SK-N-SH (cell line): ENCODE data around the gene TICAM2. TPM values are rescaled to one million over a fixed set of nuclear protein-coding genes. Genes with fewer than 3 reads are reported as not detected.

Experiments used
- CTCF ChIA-PET: fragments of 300-600, 350-600 bp; formaldehyde crosslinking; extraction: SDS; loops from one replicate; lab custom pipeline; 2021; lab: Yijun Ruan, JAX
- POLR2A ChIA-PET: fragments of 350-600 bp; sonication (Branson Sonifier 250); formaldehyde crosslinking; extraction: SDS; loops from one replicate; lab custom pipeline; 2020; ENCODE audit warnings: antibody characterized with exemption, inconsistent platforms; lab: Yijun Ruan, JAX
- DNase-seq: peaks from one replicate; pipeline ENCODE4 v3.0.0; 2012
- H2AFZ ChIP-seq: fragments of 200-600 bp; sonication (generic); 2 replicates; pipeline ENCODE4 v1.8.1; 2016; ENCODE audit warnings: antibody characterized with exemption, mild to moderate bottlenecking, low read depth
- H3F3A ChIP-seq: fragments of 200-600 bp; sonication (generic); replicated peaks from 2 replicates; pipeline ENCODE3; 2016; ENCODE audit warnings: antibody characterized with exemption, mild to moderate bottlenecking; ENCODE audit not compliant: insufficient read depth
- H3K27ac ChIP-seq, 2 experiments: fragments of 200-500 bp in 1 of 2; fragments of 200-600 bp in 1 of 2; sonication (Bioruptor generic) in 1 of 2; sonication (generic), shearing (Covaris generic) in 1 of 2; 2 replicates each; pipeline versions ENCODE4 v1.5.1 to v1.6.1; 2014 to 2016; ENCODE audit warnings: low read depth in 2 of 2, inconsistent platforms in 1 of 2, low read length in 1 of 2, mild to moderate bottlenecking in 1 of 2, mixed read lengths in 1 of 2
- H3K27me3 ChIP-seq: fragments of 200-600 bp; sonication (generic), shearing (Covaris generic); 2 replicates; pipeline ENCODE4 v1.6.1; 2016; ENCODE audit warnings: mixed run types; ENCODE audit not compliant: insufficient read depth
- H3K36me3 ChIP-seq, 2 experiments: fragments of 200-500 bp in 1 of 2; fragments of 200-600 bp in 1 of 2; sonication (Bioruptor generic) in 1 of 2; sonication (generic) in 1 of 2; replicated peaks in 1 of 2; 2 replicates each; pipeline versions ENCODE3 to v1.5.1; 2014 to 2016; ENCODE audit warnings: low read length in 1 of 2, mild to moderate bottlenecking in 1 of 2; ENCODE audit not compliant: insufficient read depth in 2 of 2, control insufficient read depth in 1 of 2
- H3K4me1 ChIP-seq, 2 experiments: fragments of 200-500 bp in 1 of 2; fragments of 200-600 bp in 1 of 2; sonication (Bioruptor generic) in 1 of 2; sonication (generic), shearing (Covaris generic) in 1 of 2; 2 replicates each; pipeline versions ENCODE4 v1.5.1 to v1.6.1; 2014 to 2016; ENCODE audit warnings: low read depth in 1 of 2, low read length in 1 of 2, mixed run types in 1 of 2; ENCODE audit not compliant: insufficient read depth in 2 of 2, control insufficient read depth in 1 of 2
- H3K4me2 ChIP-seq: fragments of 200-600 bp; sonication (generic), shearing (Covaris generic); 2 replicates; pipeline ENCODE4 v1.6.1; 2017; ENCODE audit warnings: mixed run types
- H3K4me3 ChIP-seq, 2 experiments: fragments of 200-500 bp in 1 of 2; fragments of 200-600 bp in 1 of 2; sonication (Bioruptor generic) in 1 of 2; sonication (generic), shearing (Covaris generic) in 1 of 2; 2 replicates each; pipeline versions ENCODE4 v1.5.1 to v1.8.1; 2014 to 2016; ENCODE audit warnings: low read depth in 2 of 2, inconsistent platforms in 1 of 2, low read length in 1 of 2, mild to moderate bottlenecking in 1 of 2, mixed read lengths in 1 of 2, moderate library complexity in 1 of 2
- H3K79me2 ChIP-seq: fragments of 200-600 bp; sonication (generic); 2 replicates; pipeline ENCODE4 v1.8.1; 2017; ENCODE audit warnings: mild to moderate bottlenecking; ENCODE audit not compliant: insufficient read depth
- H3K9ac ChIP-seq: fragments of 200-600 bp; sonication (generic); 2 replicates; pipeline ENCODE4 v1.6.1; 2017; ENCODE audit warnings: mixed run types
- H3K9me2 ChIP-seq: fragments of 200-600 bp; sonication (generic); 2 replicates; pipeline ENCODE4 v1.6.1; 2017; ENCODE audit warnings: mixed run types
- H3K9me3 ChIP-seq: fragments of 200-600 bp; sonication (generic); 2 replicates; pipeline ENCODE4 v1.6.1; 2017; ENCODE audit warnings: mixed run types, mild to moderate bottlenecking, moderate library complexity
- H4K20me1 ChIP-seq: fragments of 200-600 bp; sonication (generic); 2 replicates; pipeline ENCODE4 v1.6.1; 2017; ENCODE audit warnings: mild to moderate bottlenecking, mixed run types; ENCODE audit not compliant: insufficient read depth
- EP300 ChIP-seq, 2 experiments: IDR thresholded peaks; 2 replicates each; pipeline versions ENCODE4 v1.4.0 to v1.6.1; 2012; ENCODE audit warnings: borderline replicate concordance in 1 of 2, low read depth in 1 of 2, low read length in 1 of 2
- FOSL2 ChIP-seq: IDR thresholded peaks from 2 replicates; pipeline ENCODE4 v1.4.0; 2012; ENCODE audit warnings: low read depth, mild to moderate bottlenecking, moderate library complexity, borderline replicate concordance
- FOXJ3 ChIP-seq: sonication (generic); formaldehyde crosslinking; IDR thresholded peaks from 2 replicates; pipeline ENCODE4 v1.5.1; 2020; ENCODE audit warnings: mild to moderate bottlenecking, missing genetic modification reagents
- FOXM1 ChIP-seq: IDR thresholded peaks from 2 replicates; pipeline ENCODE4 v1.4.0; 2012; ENCODE audit warnings: low read depth, mild to moderate bottlenecking
- GABPA ChIP-seq: IDR thresholded peaks from 2 replicates; pipeline ENCODE4 v1.4.0; 2012; ENCODE audit warnings: low read depth, mild to moderate bottlenecking
- GATA2 ChIP-seq: sonication (generic); formaldehyde crosslinking; IDR thresholded peaks from 2 replicates; pipeline ENCODE4 v1.5.0; 2020; ENCODE audit warnings: mild to moderate bottlenecking, missing genetic modification reagents
- JUND ChIP-seq: IDR thresholded peaks from 2 replicates; pipeline ENCODE4 v1.4.0; 2012
- MEF2A ChIP-seq: IDR thresholded peaks from 2 replicates; pipeline ENCODE4 v1.4.0; 2012; ENCODE audit warnings: low read depth, borderline replicate concordance
- MXI1 ChIP-seq: IDR thresholded peaks from 2 replicates; pipeline ENCODE4 v1.6.1; 2012; ENCODE audit warnings: mild to moderate bottlenecking, low read depth, low read length, improper control_type of control experiment
- POLR2AphosphoS5 ChIP-seq: IDR thresholded peaks from 2 replicates; pipeline ENCODE4 v1.6.1; 2012; ENCODE audit warnings: low read depth, low read length
- RCOR1 ChIP-seq: fragments of 150-350 bp; IDR thresholded peaks from 2 replicates; pipeline ENCODE4 v1.6.1; 2017; ENCODE audit warnings: antibody characterized with exemption, low read length
- RFX5 ChIP-seq: IDR thresholded peaks from 2 replicates; pipeline ENCODE4 v1.6.1; 2012; ENCODE audit warnings: mild to moderate bottlenecking, improper control_type of control experiment, low read length
- SIN3A ChIP-seq: IDR thresholded peaks from 2 replicates; pipeline ENCODE4 v1.6.1; 2012; ENCODE audit warnings: low read depth, mild to moderate bottlenecking, low read length, moderate library complexity, borderline replicate concordance
- YY1 ChIP-seq: IDR thresholded peaks from 2 replicates; pipeline ENCODE4 v1.4.0; 2012; ENCODE audit warnings: low read depth, mild to moderate bottlenecking
- WGBS: methylation state at CpG from one replicate; pipeline ENCODE4 v1.1.6; 2017; ENCODE audit warnings: low lambda C conversion rate; 5-methylcytosine and 5-hydroxymethylcytosine counted together
- polyA plus RNA-seq, 3 experiments: library from polyadenylated mRNA; depleted of rRNA; stranded (reverse); fragments of >200 nt; gene quantifications; 2 replicates each; pipeline ENCODE4 v1.2.3, GENCODE V29; 2012
- TF ChIP-seq, protein P1 (sequence below): fragments of 150-350 bp; IDR thresholded peaks from 2 replicates; pipeline ENCODE4 v1.6.1; 2017; ENCODE audit warnings: antibody characterized with exemption, low read length, low read depth, borderline replicate concordance
- TF ChIP-seq, protein P2 (sequence below): IDR thresholded peaks from 2 replicates; pipeline ENCODE4 v1.4.0; 2012; ENCODE audit warnings: low read depth, borderline replicate concordance
- TF ChIP-seq, protein P3 (sequence below): IDR thresholded peaks from 2 replicates; pipeline ENCODE4 v1.4.0; 2012; ENCODE audit warnings: low read depth
- TF ChIP-seq, protein P4 (sequence below): IDR thresholded peaks from 2 replicates; pipeline ENCODE4 v1.4.0; 2012; ENCODE audit warnings: low read depth, borderline replicate concordance

Gene TICAM2
- polyA plus RNA-seq, 1 of the 3 experiments (the other 2 are of a cell fraction) = not detected

DNA sequence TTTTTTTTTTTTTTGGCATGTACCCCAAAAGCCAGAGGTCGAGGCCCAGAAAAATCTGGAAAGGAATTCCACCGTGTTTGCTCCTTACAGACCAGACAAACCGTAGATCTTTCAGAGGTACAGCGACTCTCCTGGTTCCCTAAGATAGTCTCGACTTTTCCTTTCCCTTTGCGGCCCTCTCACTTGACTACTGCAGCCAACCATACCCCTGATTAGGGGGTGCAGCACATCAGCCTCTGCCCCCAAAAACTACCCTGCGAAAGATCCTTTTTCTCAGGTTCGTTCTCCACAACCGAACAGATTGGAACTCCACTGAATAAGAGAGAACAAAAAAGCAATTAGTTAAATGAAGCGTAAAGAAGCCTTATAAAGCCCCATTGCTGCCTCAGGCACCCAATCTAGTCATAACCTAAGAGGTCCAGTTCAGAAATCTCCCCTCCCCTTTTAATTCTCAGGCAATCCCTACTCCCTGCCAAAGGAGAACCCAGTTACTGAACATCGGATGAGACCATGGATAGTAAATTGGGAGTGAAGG, 379 bp upstream of the TICAM2 start:
- no peak for DNase-seq
- H3K9me3 ChIP-seq = no peaks in the 10 kb centered on the region
- peaks cover 34 to 39% of the 10 kb centered on the region in 2 experiments for H3K36me3 ChIP-seq
- no peaks in the 10 kb centered on the region for H3K9me2 ChIP-seq
- POLR2A ChIA-PET = no interaction called here
- peaks cover 13% of the 10 kb centered on the region for H3F3A ChIP-seq
- no peaks in the 10 kb centered on the region for H3K27me3 ChIP-seq
- H3K4me1 ChIP-seq = peaks cover 1 to 3% of the 10 kb centered on the region in 2 experiments; a peak in 2 of 4 replicates
- no peak overlapping the region for H3K27ac ChIP-seq
- H3K79me2 ChIP-seq = peaks cover 30% of the 10 kb centered on the region; the same call in 1 of the 2 replicates
- H4K20me1 ChIP-seq = no peaks in the 10 kb centered on the region
- H3K4me3 ChIP-seq = no peak overlapping the region
- TF ChIP-seq, protein P1, sequence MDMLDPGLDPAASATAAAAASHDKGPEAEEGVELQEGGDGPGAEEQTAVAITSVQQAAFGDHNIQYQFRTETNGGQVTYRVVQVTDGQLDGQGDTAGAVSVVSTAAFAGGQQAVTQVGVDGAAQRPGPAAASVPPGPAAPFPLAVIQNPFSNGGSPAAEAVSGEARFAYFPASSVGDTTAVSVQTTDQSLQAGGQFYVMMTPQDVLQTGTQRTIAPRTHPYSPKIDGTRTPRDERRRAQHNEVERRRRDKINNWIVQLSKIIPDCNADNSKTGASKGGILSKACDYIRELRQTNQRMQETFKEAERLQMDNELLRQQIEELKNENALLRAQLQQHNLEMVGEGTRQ = no peak
- TF ChIP-seq GABPA (no peak), MEF2A (no peak), SIN3A (no peak), GATA2 (CRISPR knock-in tag) (no peak), YY1 (no peak), POLR2AphosphoS5 (no peak), FOXM1 (no peak), EP300 (IDR thresholded peaks at IDR 0.05; ENCODE audit: borderline replicate concordance in 1 of 2, low read depth in 1 of 2, low read length in 1 of 2) (no peak), RCOR1 (no peak), FOSL2 (no peak), FOXJ3 (CRISPR knock-in tag) (no peak)
- TF ChIP-seq, protein P2, sequence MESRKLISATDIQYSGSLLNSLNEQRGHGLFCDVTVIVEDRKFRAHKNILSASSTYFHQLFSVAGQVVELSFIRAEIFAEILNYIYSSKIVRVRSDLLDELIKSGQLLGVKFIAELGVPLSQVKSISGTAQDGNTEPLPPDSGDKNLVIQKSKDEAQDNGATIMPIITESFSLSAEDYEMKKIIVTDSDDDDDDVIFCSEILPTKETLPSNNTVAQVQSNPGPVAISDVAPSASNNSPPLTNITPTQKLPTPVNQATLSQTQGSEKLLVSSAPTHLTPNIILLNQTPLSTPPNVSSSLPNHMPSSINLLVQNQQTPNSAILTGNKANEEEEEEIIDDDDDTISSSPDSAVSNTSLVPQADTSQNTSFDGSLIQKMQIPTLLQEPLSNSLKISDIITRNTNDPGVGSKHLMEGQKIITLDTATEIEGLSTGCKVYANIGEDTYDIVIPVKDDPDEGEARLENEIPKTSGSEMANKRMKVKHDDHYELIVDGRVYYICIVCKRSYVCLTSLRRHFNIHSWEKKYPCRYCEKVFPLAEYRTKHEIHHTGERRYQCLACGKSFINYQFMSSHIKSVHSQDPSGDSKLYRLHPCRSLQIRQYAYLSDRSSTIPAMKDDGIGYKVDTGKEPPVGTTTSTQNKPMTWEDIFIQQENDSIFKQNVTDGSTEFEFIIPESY = no peak
- 92% methylated on average over 11 of the region's 11 CpGs for WGBS
- CTCF ChIA-PET = interaction anchor here (1.0 to 4.5 kb wide), 2 partner anchors 32 to 293 kb away, joined by 3 to 13 read pairs; no protein-coding TSS in a partner anchor
- H3K4me2 ChIP-seq = no peak overlapping the region
- H2AFZ ChIP-seq = no peak overlapping the region
- H3K9ac ChIP-seq = no peak overlapping the region

DNA sequence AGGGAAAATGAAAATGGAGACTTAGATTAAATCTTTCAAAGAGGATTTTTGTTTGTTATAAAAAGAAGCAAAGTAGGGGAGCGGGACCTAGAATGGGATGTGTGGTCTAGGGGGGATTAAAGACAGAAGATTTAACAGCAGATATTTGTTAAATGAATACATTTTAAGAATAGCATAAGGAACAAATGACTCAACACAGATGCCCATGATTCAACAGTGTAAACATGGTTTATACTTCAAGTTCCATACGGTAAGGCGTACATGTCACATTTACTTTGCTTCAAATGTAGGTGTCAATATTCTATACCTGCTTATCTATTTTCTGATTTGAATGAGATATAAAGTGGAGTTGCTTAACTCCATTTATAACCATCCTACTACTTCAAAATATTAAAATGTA, 1.5 kb downstream of the TICAM2 start:
- ChIA-PET CTCF (interaction anchor here (4.5 kb wide), 1 partner anchor 291 kb away, joined by 13 read pairs; no protein-coding TSS in a partner anchor), POLR2A (no interaction called here)
- Histone ChIP-seq H3K9ac (no peak overlapping the region), H3K36me3 (peaks cover 20 to 27% of the 10 kb centered on the region in 2 experiments), H3K4me3 (no peak overlapping the region), H3K4me2 (no peak overlapping the region), H3K4me1 (peaks cover 3% of the 10 kb centered on the region in 2 experiments; a peak in 2 of 4 replicates), H3F3A (peaks cover 15% of the 10 kb centered on the region), H3K9me3 (no peaks in the 10 kb centered on the region), H4K20me1 (no peaks in the 10 kb centered on the region), H3K27me3 (no peaks in the 10 kb centered on the region), H3K9me2 (no peaks in the 10 kb centered on the region), H3K79me2 (peaks cover 14% of the 10 kb centered on the region; the same call in 1 of the 2 replicates), H2AFZ (no peak overlapping the region), H3K27ac (no peak overlapping the region)
- no peak for TF ChIP-seq GATA2 (CRISPR knock-in tag)
- TF ChIP-seq FOXM1 = no peak
- TF ChIP-seq, protein P3, sequence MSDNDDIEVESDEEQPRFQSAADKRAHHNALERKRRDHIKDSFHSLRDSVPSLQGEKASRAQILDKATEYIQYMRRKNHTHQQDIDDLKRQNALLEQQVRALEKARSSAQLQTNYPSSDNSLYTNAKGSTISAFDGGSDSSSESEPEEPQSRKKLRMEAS = no peak
- TF ChIP-seq FOSL2 = no peak
- TF ChIP-seq, protein P4, sequence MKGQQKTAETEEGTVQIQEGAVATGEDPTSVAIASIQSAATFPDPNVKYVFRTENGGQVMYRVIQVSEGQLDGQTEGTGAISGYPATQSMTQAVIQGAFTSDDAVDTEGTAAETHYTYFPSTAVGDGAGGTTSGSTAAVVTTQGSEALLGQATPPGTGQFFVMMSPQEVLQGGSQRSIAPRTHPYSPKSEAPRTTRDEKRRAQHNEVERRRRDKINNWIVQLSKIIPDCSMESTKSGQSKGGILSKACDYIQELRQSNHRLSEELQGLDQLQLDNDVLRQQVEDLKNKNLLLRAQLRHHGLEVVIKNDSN = no peak
- TF ChIP-seq MXI1 = no peak
- TF ChIP-seq JUND = no peak
- no peak for TF ChIP-seq YY1
- TF ChIP-seq RFX5 = no peak
- WGBS = 97% methylated on average over 3 of the region's 3 CpGs
- DNase-seq = no peak
